GM18502 (cell line): ENCODE results near the gene PRIM2.
"Not testable (repeated sequence)": the region's sequence is repeated elsewhere in the genome, so short reads cannot be mapped to it uniquely, and the experiment has no call there.

Source experiments
- ATAC-seq: cut with Tn5 transposase; IDR thresholded peaks from one replicate; pipeline ENCODE4 v1.9.1; 2021; ENCODE audit warnings: mild to moderate bottlenecking; ENCODE audit not compliant: unreplicated experiment, poor library complexity

The PRIM2 gene

GRCh38 chr6:57562233-57562632, 244.8 kb downstream of the PRIM2 start:
- not testable (repeated sequence) for ATAC-seq

GRCh38 chr6:57572119-57572518, 254.7 kb downstream of the PRIM2 start:
- ATAC-seq = not testable (repeated sequence)

DNA sequence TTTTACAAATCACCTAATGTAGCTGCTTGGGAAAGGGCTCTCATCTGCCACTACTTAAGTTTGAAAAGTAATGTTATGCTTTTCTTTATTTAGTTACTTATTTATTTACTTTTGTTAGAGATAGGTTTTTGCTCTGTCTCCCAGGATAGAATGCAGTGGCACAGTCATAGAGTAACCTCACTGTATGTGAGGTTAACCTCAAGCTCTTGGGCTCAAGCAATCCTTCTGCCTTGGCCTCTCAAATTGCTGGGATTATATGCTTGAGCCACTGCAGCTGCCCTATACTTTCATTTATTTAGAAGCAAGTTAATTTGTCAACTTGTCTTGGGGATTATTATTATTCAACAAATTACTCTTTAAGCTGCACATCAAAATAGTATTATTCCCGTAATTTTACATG, 255.4 kb downstream of the PRIM2 start:
- ATAC-seq = not testable (repeated sequence)

- ATAC-seq = not testable (repeated sequence)
These were observed 259.6 kb downstream of the PRIM2 start for GRCh38 chr6:57577023-57577422.

GRCh38 chr6:57579489-57579888, 262.1 kb downstream of the PRIM2 start:
- ATAC-seq = not testable (repeated sequence)

DNA sequence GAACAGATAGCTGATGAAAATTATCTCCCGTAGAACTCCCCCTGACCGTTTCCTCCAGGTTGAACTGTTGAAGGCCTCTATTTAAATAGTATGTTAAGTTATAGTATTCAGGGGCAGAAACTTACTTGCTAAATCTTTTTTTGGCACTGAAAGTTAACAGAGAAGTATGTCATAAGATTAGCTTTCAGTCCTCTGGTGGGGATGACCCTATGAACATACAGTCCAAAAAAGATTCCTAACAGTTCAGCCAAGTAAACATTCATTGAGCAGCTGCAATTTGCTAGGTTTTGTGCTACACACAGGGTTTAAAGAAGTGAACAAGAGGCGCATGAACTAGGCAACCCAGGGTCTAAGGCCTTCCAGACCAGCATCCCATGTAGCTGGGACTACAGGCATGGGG, 264.2 kb downstream of the PRIM2 start:
- not testable (repeated sequence) for ATAC-seq

DNA sequence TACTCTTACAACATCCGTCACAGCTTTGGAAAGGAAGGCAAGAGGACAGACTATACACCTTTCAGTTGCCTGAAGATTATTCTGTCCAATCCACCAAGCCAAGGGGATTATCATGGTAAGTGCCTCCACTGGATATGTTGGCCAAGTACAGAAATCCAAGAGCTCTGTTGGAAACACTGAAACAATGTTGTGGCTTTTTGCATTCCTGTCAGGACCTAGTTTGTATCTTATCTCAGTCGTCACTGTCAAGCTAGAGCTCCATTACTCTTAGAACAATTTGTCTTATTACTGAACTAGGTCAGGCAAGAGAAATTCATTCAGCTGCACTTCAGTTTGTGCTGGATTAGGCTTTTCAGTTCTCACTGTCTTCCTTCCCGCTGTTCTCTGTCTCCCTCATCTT, 283.7 kb downstream of the PRIM2 start:
- not testable (repeated sequence) for ATAC-seq

DNA sequence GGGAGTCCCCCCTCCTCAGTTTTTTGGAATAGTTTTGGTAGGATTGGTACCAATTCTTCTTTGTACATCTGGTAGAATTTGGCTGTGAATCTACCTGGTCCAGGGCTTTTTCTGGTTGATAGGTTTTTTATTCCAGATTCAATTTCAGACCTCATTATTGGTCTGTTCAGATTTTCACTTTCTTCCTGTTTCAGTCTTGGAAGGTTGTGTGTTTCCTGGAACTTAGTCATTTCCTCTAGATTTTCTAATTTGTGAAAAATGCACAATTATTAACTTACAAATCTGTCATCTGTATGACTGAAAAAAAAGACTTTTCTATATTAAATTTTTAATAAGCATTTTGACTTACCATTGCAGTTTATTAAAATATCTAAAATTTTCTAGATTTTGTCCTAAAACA, 287.9 kb downstream of the PRIM2 start:
- not testable (repeated sequence) for ATAC-seq

GRCh38 chr6:57606331-57606730, 288.9 kb downstream of the PRIM2 start:
- ATAC-seq = not testable (repeated sequence)

- ATAC-seq = not testable (repeated sequence)
These were observed 293.2 kb downstream of the PRIM2 start for GRCh38 chr6:57610612-57611011.

DNA sequence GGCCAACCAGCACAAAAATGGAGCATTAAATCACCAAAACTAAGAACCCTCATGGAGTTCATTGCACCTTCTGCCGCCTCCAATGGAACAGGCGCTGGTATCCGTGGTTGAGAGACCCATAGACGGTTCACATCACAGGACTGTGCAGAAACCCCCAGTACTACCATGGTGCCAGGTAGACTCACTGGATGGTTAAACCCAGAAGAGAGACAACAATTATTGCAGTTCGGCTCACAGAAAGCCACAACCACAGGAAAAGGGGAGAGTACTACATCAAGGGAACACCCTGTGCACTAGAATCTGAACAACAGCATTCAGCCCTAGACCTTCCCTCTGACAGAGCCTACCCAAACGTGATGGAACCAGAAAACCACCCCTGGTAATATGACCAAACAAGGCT, 301.5 kb downstream of the PRIM2 start:
- ATAC-seq = not testable (repeated sequence)

- ATAC-seq = not testable (repeated sequence)
These were observed 314.3 kb downstream of the PRIM2 start for GRCh38 chr6:57631773-57632172.

DNA sequence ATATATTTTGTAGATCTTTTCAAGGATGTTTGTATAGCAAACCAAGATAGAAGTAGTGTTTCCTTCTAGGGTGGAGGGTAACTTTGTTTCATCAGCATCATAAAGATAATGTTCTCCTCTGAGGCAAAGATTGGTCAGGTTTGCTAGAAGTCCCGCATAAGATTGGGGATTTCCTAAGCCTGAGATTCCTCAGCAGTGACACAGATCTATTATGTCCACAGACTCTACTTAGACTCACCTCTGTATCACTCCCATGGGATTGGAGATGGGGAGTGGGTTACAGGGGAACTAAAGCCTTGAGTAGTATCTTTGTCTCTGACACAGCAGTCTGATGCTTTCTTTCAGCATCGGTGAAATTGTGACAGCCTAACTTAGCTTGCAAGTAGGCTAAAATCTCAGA, 341.1 kb downstream of the PRIM2 start:
- not testable (repeated sequence) for ATAC-seq

- ATAC-seq = not testable (repeated sequence)
These were observed 342.4 kb downstream of the PRIM2 start for GRCh38 chr6:57659794-57660193.

GRCh38 chr6:57660940-57661339, 343.5 kb downstream of the PRIM2 start:
- not testable (repeated sequence) for ATAC-seq

DNA sequence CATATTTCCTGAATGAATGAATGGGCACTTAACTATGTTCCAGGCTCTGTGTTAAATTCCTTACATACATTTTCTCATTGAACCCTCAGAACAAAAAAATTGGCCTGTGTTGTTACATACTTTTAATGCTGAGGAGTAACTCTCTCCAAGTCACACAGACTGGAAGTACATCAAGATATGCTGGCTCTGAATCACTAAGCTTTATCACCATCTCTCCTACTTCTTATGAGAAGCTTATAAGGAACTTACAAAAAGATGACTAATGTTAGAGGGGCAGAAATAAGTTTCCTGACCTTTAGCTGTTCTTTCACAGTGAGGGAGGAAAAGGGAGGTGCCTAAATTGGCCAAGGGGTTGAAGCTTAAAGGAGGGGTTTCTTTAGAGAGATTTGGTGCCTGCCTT, 350.7 kb downstream of the PRIM2 start:
- ATAC-seq = not testable (repeated sequence)

GRCh38 chr6:57671237-57671636, 353.8 kb downstream of the PRIM2 start:
- not testable (repeated sequence) for ATAC-seq

GRCh38 chr6:57671937-57672627, 354.7 kb downstream of the PRIM2 start:
- not testable (repeated sequence) for ATAC-seq

- not testable (repeated sequence) for ATAC-seq
These were observed 355.9 kb downstream of the PRIM2 start for GRCh38 chr6:57673281-57673680.

GRCh38 chr6:57675386-57675785, 358.0 kb downstream of the PRIM2 start:
- not testable (repeated sequence) for ATAC-seq

DNA sequence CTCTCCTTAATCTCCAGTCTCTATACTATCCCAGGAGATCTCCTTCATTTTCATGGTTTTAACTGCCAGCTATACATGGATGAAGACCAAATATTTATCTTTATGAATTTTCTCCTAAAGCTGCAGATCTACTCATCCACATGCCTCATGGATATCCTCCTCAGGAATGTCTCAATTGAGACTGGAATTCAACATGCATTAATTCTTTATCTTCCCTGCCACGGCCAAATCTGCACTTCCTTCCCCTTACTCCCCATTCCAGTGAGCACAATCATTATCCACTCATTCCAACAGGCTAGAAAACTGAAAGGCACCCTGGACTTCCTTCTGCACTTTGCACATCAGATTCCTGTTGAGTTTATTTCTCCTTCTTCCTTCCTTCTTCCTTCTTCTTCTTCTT, 379.0 kb downstream of the PRIM2 start:
- ATAC-seq = not testable (repeated sequence)
